PC-3 (cell line): Measurements from ENCODE around the gene ISM1.

ENCODE experiments used
- EZH2 ChIP-seq: fragments of 300-600 bp; sonication (generic); IDR thresholded peaks from one replicate; pipeline ENCODE4 v1.6.1; 2017; ENCODE audit warnings: antibody characterized with exemption, mild to moderate bottlenecking, low read length; ENCODE audit not compliant: unreplicated experiment
- EZH2phosphoT487 ChIP-seq: fragments of 300-600 bp; sonication (generic); IDR thresholded peaks from 2 replicates; pipeline ENCODE4 v1.6.1; 2018; ENCODE audit warnings: mild to moderate bottlenecking, antibody characterized with exemption, low read length, borderline replicate concordance
- TF ChIP-seq, protein P1 (sequence below): fragments of 300-600 bp; sonication (generic); conservative IDR thresholded peaks from 2 replicates; pipeline ENCODE4 v1.5.1; 2017; ENCODE audit warnings: antibody characterized with exemption, low read depth, mild to moderate bottlenecking, low read length

DNA sequence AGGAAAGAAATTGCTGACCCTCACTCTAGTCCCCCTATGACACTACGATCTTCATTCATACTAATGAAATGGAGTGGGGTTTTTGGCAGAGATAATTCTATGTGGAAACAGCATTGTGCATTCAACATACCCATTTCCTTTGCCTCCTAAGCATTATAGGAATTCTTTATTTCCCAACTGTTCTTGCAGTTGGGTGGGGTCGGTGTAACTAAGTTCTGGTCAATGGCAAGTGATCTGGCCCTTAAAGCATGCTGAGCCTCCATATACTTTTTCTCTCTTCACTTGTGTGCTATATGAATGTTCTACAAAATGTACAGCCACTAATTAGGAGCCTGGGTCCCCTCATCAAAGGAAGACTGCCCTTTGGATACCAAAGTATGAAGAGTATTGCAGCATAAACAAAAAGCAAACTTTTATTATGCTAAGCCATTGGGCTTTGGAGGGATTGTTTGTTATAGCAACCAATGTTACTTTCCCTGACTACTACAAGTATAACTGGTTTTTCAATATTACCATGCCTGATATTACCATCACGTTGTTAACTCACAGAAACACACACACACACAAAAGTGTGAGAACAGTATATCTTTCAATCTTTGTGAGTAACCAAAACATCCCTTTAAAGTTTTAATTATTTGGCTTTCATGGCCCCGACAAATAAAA is 9.0 kb upstream of the ISM1 start:
- TF ChIP-seq EZH2phosphoT487 (no peak), EZH2 (no peak)
- TF ChIP-seq, protein P1, sequence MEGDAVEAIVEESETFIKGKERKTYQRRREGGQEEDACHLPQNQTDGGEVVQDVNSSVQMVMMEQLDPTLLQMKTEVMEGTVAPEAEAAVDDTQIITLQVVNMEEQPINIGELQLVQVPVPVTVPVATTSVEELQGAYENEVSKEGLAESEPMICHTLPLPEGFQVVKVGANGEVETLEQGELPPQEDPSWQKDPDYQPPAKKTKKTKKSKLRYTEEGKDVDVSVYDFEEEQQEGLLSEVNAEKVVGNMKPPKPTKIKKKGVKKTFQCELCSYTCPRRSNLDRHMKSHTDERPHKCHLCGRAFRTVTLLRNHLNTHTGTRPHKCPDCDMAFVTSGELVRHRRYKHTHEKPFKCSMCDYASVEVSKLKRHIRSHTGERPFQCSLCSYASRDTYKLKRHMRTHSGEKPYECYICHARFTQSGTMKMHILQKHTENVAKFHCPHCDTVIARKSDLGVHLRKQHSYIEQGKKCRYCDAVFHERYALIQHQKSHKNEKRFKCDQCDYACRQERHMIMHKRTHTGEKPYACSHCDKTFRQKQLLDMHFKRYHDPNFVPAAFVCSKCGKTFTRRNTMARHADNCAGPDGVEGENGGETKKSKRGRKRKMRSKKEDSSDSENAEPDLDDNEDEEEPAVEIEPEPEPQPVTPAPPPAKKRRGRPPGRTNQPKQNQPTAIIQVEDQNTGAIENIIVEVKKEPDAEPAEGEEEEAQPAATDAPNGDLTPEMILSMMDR = no peak
